ENCODE data around the gene G0S2. TPM values are rescaled to one million over a fixed set of nuclear protein-coding genes. Genes with fewer than 3 reads are reported as not detected.

Gene G0S2
- total RNA-seq, 1 donor from 2014 or later, result 1.0 TPM

DNA sequence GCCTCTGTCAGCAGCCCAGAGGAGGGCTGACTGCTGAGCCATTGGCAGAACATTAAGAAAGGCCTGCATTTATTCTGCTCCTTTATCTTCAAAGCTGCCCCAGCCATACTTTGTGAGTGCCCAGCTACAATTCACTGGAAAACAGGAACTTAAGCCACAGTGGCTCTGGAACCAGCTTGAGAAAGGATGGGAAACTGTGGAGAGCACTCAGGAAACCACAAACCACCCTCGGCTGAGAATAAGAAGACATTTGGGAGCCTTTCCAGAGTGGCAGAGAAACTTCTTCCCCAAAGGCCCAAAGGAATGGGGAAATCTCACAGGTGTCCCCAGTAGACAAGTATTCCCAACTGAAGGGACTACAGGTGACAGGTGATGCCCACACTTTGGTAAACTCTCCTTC lies 24.8 kb upstream of the G0S2 start:
- no peak for DNase-seq (ENCODE audit: low spot score)
- Mint-ChIP-seq H3K27ac (ENCODE audit: unreplicated experiment) (peak overlapping the region; percentile 57), H3K4me1 (ENCODE audit: low read depth) (peaks cover 71% of the 10 kb centered on the region), H3K4me3 (ENCODE audit: unreplicated experiment) (no peak overlapping the region), H3K27me3 (ENCODE audit: low read depth) (peaks cover 2% of the 10 kb centered on the region), H3K36me3 (ENCODE audit: low read depth) (no peaks in the 10 kb centered on the region), H3K9me3 (ENCODE audit: low read depth) (no peaks in the 10 kb centered on the region)
- TF ChIP-seq, protein P1, sequence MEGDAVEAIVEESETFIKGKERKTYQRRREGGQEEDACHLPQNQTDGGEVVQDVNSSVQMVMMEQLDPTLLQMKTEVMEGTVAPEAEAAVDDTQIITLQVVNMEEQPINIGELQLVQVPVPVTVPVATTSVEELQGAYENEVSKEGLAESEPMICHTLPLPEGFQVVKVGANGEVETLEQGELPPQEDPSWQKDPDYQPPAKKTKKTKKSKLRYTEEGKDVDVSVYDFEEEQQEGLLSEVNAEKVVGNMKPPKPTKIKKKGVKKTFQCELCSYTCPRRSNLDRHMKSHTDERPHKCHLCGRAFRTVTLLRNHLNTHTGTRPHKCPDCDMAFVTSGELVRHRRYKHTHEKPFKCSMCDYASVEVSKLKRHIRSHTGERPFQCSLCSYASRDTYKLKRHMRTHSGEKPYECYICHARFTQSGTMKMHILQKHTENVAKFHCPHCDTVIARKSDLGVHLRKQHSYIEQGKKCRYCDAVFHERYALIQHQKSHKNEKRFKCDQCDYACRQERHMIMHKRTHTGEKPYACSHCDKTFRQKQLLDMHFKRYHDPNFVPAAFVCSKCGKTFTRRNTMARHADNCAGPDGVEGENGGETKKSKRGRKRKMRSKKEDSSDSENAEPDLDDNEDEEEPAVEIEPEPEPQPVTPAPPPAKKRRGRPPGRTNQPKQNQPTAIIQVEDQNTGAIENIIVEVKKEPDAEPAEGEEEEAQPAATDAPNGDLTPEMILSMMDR (IDR thresholded peaks at IDR 0.05), result no peak

DNA sequence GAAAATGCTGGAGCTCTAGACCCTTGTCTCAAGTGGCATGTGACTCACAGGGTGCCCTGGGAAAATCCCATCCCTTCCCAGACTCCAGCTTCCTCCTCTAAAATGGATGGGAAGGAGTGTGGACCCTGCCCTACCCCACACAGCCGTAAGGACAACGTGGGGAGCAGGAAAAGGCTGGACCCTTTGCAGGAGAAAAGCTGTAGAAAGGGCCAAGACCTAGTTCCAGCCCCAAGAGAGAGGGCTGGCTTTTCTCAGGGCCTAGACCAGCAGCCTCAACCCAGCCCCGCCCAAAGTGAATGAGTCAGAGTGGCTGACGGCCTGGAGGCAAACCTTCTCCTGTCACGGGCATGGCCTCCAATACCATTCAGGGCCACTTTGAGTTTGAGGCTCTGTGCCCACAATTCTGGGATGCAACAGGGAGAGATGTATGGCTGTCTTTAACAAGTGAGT lies 24.0 kb upstream of the G0S2 start:
- H3K36me3 Mint-ChIP-seq (ENCODE audit: low read depth), result no peaks in the 10 kb centered on the region
- peaks cover 71% of the 10 kb centered on the region for H3K4me1 Mint-ChIP-seq (ENCODE audit: low read depth)
- TF ChIP-seq, protein P1 (IDR thresholded peaks at IDR 0.05), result no peak
- peaks cover 2% of the 10 kb centered on the region for H3K27me3 Mint-ChIP-seq (ENCODE audit: low read depth)
- no peak overlapping the region for H3K4me3 Mint-ChIP-seq (ENCODE audit: unreplicated experiment)
- no peak for DNase-seq (ENCODE audit: low spot score)
- H3K27ac Mint-ChIP-seq (ENCODE audit: unreplicated experiment), result peak overlapping the region; percentile 83
- H3K9me3 Mint-ChIP-seq (ENCODE audit: low read depth), result no peaks in the 10 kb centered on the region

DNA sequence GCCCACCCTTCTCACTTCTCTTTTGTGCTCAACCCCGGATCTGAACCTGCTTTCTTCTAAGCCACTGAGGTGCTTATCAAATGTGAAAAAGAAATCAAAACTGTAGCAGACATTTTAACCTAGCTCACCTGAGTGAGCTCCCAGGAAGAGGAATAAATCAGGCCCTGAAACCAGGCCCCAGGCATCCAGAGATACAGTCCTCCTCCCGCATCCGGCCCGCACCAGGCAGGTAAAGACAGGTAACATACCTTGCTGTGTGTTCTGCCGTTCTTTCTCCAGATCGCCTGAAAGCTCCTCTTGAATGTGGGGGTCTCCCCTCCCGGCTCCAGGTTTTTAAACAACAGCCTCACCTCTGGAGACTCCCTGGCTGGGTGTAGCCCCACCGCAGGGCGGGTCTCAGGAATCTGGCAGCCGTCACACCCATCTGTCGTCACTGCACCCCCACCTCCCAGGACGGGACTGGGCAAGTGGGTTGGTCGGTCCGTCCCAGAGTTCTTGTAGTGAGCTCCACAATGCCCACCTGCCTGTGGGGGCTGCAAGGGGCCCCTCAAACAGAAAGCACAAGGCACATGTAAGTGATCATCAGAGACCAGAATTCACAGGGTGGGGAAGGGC lies 23.0 kb upstream of the G0S2 start, which contains the start of gene LAMB3:
TSS of gene LAMB3 (minus strand) at position 305 of the 615 bp plus-strand sequence. CDS start 1,481 bp downstream, outside the sequence.
- Mint-ChIP-seq H3K9me3 (ENCODE audit: low read depth) (no peaks in the 10 kb centered on the region), H3K4me1 (ENCODE audit: low read depth) (peaks cover 63% of the 10 kb centered on the region), H3K27ac (ENCODE audit: unreplicated experiment) (peak within 1 kb of the TSS; percentile 83), H3K27me3 (ENCODE audit: low read depth) (peaks cover 2% of the 10 kb centered on the region), H3K4me3 (ENCODE audit: unreplicated experiment) (no peak within 1 kb of the TSS), H3K36me3 (ENCODE audit: low read depth) (no peaks in the 10 kb centered on the region)
- TF ChIP-seq, protein P1 (IDR thresholded peaks at IDR 0.05), result no peak
- no peak for DNase-seq (ENCODE audit: low spot score)

DNA sequence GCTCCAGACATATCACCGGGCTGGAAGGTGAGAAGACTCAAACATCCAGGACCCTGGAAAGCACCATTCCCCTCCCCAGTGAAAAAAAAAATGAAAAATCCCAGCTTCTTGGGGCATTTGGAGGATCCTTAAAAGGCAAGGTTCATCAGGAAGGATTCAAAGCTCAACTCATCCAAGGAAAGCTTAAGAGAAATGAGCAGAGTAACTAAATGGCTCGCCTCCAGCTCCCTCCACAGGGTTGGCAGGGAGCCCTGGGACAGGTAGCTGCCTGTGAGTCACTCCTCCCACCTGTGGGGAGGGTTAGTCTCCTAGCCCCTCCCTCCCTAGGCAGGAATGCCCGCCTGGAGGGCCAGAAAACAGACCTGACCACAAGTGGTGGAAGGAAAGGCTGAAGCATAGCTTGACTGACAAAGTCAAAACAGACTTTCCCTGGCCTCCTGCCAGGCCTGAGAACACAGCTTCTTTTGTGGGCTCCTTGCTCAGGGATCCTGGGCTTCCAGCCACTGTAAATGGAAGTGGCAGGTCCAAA lies 22.3 kb upstream of the G0S2 start:
- Mint-ChIP-seq H3K9me3 (ENCODE audit: low read depth) (no peaks in the 10 kb centered on the region), H3K4me3 (ENCODE audit: unreplicated experiment) (no peak overlapping the region), H3K4me1 (ENCODE audit: low read depth) (peaks cover 58% of the 10 kb centered on the region), H3K36me3 (ENCODE audit: low read depth) (no peaks in the 10 kb centered on the region), H3K27me3 (ENCODE audit: low read depth) (peaks cover 2% of the 10 kb centered on the region), H3K27ac (ENCODE audit: unreplicated experiment) (no peak overlapping the region)
- TF ChIP-seq, protein P1 (IDR thresholded peaks at IDR 0.05), result no peak
- no peak for DNase-seq (ENCODE audit: low spot score)

DNA sequence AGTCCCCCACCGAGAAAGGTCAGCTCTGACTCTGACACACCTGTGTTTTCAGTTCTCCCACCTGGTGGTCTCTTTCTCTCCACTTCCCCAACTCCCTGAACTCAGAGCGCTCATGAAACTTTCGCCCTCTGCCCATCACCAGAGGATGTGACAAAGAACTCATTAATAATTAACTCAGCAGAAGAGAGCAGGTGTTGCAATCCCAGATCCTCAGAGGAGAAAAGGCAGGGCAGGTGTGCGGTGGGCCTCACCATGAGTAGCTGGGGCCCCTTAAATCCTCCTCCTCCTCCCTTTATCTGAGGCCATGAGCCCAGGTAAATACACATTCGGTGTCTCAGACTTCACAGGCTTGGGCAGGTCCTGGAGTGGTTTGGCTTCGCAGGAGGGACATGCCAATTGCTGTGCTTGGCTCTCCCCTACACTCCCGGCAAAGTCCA lies 21.3 kb upstream of the G0S2 start:
- Mint-ChIP-seq H3K27ac (ENCODE audit: unreplicated experiment) (no peak overlapping the region), H3K4me1 (ENCODE audit: low read depth) (peaks cover 50% of the 10 kb centered on the region), H3K36me3 (ENCODE audit: low read depth) (no peaks in the 10 kb centered on the region), H3K4me3 (ENCODE audit: unreplicated experiment) (no peak overlapping the region), H3K9me3 (ENCODE audit: low read depth) (no peaks in the 10 kb centered on the region), H3K27me3 (ENCODE audit: low read depth) (peaks cover 2% of the 10 kb centered on the region)
- no peak for DNase-seq (ENCODE audit: low spot score)
- TF ChIP-seq, protein P1 (IDR thresholded peaks at IDR 0.05), result no peak
